Breast epithelium (tissue), 3 donors: ENCODE measurements around the gene TRIB2.

ENCODE experiments used
- POLR2A ChIP-seq: fragments of 450-650 bp; IDR thresholded peaks from one replicate; pipeline ENCODE4 v1.6.1; 2016; ENCODE audit warnings: antibody characterized with exemption, mild to moderate bottlenecking, moderate library complexity
- TF ChIP-seq, protein P1 (sequence below), 3 donors: fragments of 450-650 bp; IDR thresholded peaks; one replicate each; pipeline ENCODE4 v1.5.1; 2016 to 2017; ENCODE audit warnings: antibody characterized with exemption in 3 of 3, mild to moderate bottlenecking in 3 of 3, moderate library complexity in 3 of 3

DNA sequence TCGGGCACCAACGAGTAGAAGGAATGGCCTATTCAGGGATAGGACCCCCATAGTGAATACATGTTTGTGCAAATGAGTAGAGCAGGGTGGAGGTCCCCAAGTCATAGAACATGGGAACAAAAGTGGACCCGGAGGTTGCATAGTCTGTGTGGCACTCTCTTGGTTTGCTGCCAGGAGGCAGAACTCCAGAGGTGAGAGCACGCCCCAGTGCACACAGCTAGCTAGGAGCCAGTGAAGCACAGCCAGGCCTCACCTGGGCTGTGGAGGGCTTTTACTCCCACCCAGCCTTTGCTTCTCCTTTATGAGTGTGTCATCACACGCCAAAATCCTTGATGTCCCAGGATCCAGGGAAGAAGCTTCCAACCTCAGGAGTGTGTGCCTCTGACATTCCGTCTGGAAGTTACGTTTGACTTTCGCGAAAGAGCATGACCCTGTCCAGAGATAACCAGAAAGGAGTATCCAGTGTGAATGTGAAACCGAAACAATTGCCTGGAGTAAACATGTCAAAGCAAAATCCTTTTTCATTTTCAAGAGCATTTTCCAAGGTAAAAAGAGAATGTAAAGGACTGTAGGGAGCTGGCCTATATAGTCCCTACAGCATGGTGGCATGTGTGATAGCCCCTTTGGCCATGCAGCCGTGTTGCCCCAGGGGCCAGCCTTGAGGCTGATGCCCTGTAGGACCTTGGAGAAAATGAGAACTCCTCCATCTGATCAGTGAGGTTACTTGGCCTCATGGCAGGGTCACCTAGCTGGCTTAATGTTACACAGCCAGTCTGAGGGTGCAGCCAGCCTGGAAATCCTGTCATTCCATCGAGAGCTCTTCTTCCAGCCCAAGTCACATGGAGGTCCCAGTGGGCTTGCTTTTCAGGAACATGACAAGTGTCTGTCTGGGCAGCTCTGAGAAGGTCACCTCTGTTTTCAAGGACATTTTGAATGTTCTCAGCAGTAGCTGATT, 8.8 kb downstream of the TRIB2 start:
- TF ChIP-seq, protein P1, sequence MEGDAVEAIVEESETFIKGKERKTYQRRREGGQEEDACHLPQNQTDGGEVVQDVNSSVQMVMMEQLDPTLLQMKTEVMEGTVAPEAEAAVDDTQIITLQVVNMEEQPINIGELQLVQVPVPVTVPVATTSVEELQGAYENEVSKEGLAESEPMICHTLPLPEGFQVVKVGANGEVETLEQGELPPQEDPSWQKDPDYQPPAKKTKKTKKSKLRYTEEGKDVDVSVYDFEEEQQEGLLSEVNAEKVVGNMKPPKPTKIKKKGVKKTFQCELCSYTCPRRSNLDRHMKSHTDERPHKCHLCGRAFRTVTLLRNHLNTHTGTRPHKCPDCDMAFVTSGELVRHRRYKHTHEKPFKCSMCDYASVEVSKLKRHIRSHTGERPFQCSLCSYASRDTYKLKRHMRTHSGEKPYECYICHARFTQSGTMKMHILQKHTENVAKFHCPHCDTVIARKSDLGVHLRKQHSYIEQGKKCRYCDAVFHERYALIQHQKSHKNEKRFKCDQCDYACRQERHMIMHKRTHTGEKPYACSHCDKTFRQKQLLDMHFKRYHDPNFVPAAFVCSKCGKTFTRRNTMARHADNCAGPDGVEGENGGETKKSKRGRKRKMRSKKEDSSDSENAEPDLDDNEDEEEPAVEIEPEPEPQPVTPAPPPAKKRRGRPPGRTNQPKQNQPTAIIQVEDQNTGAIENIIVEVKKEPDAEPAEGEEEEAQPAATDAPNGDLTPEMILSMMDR (IDR thresholded peaks at IDR 0.05) = no peak
- TF ChIP-seq POLR2A = no peak
